Measurements from ENCODE around the gene DLGAP1.

- TF ChIP-seq EP300 (IDR thresholded peaks at IDR 0.05; ENCODE audit: borderline replicate concordance), result no peak
- TF ChIP-seq RAD21 (IDR thresholded peaks at IDR 0.05; ENCODE audit: low read depth), result no peak
- no peak for TF ChIP-seq TCF12 (IDR thresholded peaks at IDR 0.05; ENCODE audit: low read depth)
Observed at GRCh38 chr18:4293337-4293736, 161.8 kb downstream of the DLGAP1 start.

Measured in Ishikawa (cell line).